HL-60 (cell line): ENCODE results near the gene TAOK2.

Experiments used
- GABPA ChIP-seq: IDR thresholded peaks from 2 replicates; pipeline ENCODE4 v1.6.1; 2012; ENCODE audit warnings: low read depth
- POLR2AphosphoS5 ChIP-seq: IDR thresholded peaks from 2 replicates; pipeline ENCODE4 v1.6.1; 2012; ENCODE audit warnings: low read depth
- SPI1 ChIP-seq: IDR thresholded peaks from 2 replicates; pipeline ENCODE4 v1.6.1; 2012; ENCODE audit warnings: low read depth, mild to moderate bottlenecking, borderline replicate concordance
- TF ChIP-seq, protein P1 (sequence below): IDR thresholded peaks from one replicate; pipeline ENCODE4 v1.5.1; 2011; ENCODE audit warnings: low read length, control low read depth, inconsistent platforms; ENCODE audit not compliant: insufficient read depth
- TF ChIP-seq, protein P2 (sequence below): IDR thresholded peaks from 2 replicates; pipeline ENCODE4 v1.6.1; 2012; ENCODE audit warnings: low read depth; ENCODE audit not compliant: insufficient replicate concordance

- TF ChIP-seq, protein P1, sequence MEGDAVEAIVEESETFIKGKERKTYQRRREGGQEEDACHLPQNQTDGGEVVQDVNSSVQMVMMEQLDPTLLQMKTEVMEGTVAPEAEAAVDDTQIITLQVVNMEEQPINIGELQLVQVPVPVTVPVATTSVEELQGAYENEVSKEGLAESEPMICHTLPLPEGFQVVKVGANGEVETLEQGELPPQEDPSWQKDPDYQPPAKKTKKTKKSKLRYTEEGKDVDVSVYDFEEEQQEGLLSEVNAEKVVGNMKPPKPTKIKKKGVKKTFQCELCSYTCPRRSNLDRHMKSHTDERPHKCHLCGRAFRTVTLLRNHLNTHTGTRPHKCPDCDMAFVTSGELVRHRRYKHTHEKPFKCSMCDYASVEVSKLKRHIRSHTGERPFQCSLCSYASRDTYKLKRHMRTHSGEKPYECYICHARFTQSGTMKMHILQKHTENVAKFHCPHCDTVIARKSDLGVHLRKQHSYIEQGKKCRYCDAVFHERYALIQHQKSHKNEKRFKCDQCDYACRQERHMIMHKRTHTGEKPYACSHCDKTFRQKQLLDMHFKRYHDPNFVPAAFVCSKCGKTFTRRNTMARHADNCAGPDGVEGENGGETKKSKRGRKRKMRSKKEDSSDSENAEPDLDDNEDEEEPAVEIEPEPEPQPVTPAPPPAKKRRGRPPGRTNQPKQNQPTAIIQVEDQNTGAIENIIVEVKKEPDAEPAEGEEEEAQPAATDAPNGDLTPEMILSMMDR: no peak
- TF ChIP-seq POLR2AphosphoS5 (no peak; the same call in 1 of the 2 replicates), SPI1 (no peak), GABPA (no peak)
- TF ChIP-seq, protein P2, sequence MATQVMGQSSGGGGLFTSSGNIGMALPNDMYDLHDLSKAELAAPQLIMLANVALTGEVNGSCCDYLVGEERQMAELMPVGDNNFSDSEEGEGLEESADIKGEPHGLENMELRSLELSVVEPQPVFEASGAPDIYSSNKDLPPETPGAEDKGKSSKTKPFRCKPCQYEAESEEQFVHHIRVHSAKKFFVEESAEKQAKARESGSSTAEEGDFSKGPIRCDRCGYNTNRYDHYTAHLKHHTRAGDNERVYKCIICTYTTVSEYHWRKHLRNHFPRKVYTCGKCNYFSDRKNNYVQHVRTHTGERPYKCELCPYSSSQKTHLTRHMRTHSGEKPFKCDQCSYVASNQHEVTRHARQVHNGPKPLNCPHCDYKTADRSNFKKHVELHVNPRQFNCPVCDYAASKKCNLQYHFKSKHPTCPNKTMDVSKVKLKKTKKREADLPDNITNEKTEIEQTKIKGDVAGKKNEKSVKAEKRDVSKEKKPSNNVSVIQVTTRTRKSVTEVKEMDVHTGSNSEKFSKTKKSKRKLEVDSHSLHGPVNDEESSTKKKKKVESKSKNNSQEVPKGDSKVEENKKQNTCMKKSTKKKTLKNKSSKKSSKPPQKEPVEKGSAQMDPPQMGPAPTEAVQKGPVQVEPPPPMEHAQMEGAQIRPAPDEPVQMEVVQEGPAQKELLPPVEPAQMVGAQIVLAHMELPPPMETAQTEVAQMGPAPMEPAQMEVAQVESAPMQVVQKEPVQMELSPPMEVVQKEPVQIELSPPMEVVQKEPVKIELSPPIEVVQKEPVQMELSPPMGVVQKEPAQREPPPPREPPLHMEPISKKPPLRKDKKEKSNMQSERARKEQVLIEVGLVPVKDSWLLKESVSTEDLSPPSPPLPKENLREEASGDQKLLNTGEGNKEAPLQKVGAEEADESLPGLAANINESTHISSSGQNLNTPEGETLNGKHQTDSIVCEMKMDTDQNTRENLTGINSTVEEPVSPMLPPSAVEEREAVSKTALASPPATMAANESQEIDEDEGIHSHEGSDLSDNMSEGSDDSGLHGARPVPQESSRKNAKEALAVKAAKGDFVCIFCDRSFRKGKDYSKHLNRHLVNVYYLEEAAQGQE: no peak
These were observed 17.9 kb downstream of the TAOK2 start for GRCh38 chr16:29991571-29991904.
